SK-N-MC (cell line): ENCODE results near the gene RIN2.
"Not testable (repeated sequence)": the region's sequence is repeated elsewhere in the genome, so short reads cannot be mapped to it uniquely, and the experiment has no call there.

Experiments used
- EZH2 ChIP-seq: fragments of 200-600 bp; sonication (generic); IDR thresholded peaks from one replicate; pipeline ENCODE4 v1.6.1; 2017; ENCODE audit warnings: antibody characterized with exemption
- FOXP2 ChIP-seq: optimal IDR thresholded peaks from 2 replicates; pipeline ENCODE3; 2011; ENCODE audit warnings: mild to moderate bottlenecking, moderate library complexity; ENCODE audit not compliant: insufficient read depth; ENCODE audit errors: extremely low read length, control extremely low read depth
- POLR2AphosphoS5 ChIP-seq: IDR thresholded peaks from 2 replicates; pipeline ENCODE4 v1.6.1; 2012; ENCODE audit warnings: mild to moderate bottlenecking, low read depth, low read length, borderline replicate concordance

DNA sequence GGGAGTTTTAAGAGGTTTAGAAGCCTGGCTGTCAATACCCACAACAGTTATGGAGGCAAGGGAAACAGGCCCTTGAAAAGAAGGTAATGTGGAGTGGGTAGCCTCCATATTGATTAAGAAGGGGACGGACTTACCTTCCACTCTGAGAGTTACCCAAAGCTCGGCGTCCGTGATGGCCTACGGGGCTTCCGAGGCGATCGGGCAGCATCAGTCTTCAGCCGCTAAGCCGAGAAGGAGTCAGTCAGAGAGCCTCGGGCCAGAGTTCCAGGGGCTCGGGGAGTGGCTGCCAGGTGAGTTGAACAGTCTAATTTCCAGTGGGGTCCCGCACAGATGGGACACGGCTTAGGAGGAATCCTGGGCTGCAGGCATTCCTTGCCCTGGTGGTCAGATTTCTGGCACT, 3.9 kb upstream of the RIN2 start:
- not testable (repeated sequence) for TF ChIP-seq POLR2AphosphoS5, EZH2, FOXP2
